Measurements from ENCODE around the gene FASTK.

The FASTK gene

DNA sequence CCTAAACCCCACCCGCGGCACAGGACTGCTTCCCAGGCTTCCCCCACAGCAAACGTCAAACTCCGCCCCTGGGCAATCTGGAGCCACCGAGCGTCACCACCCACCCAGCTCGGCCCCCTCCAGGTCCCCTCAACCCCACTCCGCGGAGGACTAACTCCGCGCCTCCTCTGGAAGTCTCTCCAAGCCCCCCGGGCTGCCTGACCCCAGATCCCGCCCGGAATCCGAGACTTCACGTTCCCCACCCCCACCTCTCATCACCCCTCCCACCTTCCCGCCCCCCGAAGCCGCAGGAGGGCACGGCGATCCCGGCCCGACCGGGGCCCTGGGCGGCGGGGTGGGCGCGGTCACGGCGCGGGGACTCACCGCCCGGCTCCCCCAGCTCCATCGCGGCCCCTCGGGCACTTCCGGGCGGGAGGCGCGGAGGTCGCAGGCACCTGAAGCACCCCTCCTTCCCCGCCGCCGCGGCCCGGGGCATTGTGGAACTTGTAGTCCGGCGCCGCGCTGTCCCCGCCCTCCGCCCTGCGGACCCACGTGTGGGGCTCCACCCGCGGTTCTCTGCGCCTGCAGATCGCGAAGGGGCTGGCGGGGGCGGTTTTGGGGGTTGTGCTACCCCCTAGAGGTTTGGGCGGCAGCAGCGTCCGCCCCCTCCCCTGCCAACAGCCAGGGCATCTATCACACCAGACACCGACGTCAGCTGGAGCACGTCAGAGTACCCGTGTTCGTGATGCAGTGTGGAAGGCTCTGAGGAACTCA is 2.6 kb upstream of the FASTK start, which contains the start of gene TMUB1:
Gene TMUB1 (minus strand): TSS at position 423 of the 753 bp plus-strand sequence. CDS start 930 bp downstream, outside the sequence.
- DNase-seq (ENCODE audit: low spot score), result peak; percentile 92
- TF ChIP-seq, protein P1, sequence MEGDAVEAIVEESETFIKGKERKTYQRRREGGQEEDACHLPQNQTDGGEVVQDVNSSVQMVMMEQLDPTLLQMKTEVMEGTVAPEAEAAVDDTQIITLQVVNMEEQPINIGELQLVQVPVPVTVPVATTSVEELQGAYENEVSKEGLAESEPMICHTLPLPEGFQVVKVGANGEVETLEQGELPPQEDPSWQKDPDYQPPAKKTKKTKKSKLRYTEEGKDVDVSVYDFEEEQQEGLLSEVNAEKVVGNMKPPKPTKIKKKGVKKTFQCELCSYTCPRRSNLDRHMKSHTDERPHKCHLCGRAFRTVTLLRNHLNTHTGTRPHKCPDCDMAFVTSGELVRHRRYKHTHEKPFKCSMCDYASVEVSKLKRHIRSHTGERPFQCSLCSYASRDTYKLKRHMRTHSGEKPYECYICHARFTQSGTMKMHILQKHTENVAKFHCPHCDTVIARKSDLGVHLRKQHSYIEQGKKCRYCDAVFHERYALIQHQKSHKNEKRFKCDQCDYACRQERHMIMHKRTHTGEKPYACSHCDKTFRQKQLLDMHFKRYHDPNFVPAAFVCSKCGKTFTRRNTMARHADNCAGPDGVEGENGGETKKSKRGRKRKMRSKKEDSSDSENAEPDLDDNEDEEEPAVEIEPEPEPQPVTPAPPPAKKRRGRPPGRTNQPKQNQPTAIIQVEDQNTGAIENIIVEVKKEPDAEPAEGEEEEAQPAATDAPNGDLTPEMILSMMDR (IDR thresholded peaks at IDR 0.05; ENCODE audit: extremely low read depth, missing control alignments), result no peak

DNA sequence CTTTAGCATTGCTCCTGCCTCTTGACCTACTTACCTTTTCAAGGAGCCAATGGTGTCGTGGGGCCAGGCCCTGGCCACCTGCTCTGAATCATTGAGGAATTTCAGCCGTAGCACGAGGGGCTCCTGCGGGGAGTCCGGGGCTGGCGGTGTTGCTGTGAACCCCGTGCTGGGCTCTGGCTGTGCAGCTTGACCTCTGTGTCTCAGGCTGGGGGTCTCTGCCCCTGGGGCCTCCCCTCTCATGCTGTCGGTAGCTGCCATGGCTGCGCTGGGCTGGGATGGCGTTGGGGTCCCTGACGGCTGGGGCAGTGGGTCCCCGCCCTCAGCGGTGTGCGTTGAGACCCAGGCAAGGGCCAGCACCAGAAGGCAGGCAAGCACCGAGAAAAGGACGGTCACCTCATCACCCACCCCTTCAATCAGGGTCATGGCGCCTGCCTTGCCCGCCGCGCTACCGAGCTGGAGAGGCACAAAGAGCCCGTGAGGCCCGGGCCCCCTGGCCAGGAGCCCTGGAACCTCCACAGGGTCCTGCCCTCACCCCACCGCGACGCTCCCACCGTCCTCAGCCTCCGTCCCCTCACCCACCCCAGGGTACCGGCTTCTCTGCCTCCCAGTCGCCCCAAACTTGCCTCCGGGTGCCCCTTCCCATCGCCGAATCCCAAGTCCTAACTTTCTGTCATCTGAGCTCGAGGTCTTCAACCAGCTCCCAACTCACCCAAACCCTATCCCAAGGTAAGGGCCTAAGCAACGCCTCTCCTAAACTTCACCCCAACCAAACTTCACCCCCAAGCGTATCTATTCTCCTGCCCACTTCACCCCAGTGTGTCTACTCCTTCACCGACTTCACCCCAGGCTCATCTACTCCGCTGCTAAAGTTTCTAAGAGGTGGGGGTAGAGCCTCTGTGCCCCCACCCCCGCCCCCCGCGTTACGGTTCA is 1.8 kb upstream of the FASTK start:
- no peak for DNase-seq (ENCODE audit: low spot score)
- TF ChIP-seq, protein P1 (IDR thresholded peaks at IDR 0.05; ENCODE audit: extremely low read depth, missing control alignments), result no peak

DNA sequence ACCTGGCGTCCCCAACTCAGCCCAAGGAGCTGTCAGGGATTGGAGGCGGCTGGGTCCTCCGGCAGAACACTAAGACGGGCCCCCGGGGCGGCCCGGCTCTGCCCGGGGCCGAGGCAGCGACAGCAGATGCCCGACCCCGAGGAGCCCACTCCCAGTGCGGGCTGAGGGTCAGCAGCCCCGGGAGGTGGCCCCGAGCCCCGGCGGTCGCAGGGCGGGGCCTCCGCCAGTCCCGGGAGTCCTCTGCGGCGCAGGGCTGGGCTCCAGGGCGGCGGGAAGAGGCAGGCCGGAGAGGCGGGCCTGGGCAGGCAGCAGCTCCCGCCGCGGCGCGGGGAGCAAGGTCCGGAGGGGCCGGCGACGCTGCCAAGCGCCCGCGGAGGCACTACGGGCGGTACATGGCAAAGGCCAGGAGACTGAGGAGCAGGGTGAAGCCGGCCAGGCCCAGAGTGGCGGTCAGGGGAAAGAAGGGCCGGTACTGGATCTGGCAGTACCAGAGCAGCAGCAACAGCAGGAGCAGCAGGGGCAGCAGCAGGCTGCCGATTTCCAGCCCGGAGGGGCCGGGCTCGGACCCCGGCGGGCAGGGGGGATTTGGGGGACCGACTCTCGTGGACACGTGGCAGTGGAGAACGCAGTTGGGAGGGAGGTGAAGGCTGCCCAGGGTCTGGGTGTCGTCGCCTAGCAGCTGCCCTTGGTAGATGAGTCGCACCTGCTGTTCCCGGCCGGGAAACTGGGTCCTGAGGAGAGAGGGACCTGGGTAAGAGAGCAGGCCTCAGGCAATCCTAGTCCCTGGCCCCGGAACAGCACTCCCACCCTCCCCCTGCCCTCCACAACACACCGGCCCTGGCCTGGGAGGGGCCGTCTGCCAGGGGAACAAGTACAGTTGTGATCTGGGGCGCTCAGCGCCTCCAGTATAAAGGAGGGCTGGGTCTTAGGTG is 827 bp upstream of the FASTK start:
- DNase-seq (ENCODE audit: low spot score), result no peak

DNA sequence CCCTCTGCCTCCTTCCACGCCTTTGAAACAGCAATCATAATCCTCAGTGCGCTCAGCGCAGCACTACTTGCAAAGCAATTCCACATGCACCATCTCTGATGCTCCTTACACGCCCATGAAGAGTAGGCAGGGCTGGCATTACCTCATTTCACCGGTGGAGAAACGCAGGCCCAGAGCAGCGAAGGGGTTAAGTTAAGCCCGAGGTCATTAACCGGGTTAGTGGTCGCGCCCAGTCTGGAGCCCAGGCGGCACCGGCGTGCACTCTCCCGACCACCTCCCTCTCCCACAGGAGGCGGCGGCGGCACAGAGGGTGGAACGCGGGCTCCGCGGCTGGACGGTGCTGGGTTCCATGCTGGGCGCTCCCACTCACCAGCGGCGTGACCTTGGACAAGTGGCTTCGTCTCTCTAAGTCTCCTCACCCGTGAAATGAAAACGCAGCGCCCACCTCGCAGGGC is 515 bp downstream of the FASTK start:
- no peak for DNase-seq (ENCODE audit: low spot score)
- TF ChIP-seq, protein P1 (IDR thresholded peaks at IDR 0.05; ENCODE audit: extremely low read depth, missing control alignments), result no peak

More for the DNA sequence above, 827 bp upstream of the FASTK start:
- TF ChIP-seq, protein P1 (IDR thresholded peaks at IDR 0.05; ENCODE audit: extremely low read depth, missing control alignments), result no peak

DNA sequence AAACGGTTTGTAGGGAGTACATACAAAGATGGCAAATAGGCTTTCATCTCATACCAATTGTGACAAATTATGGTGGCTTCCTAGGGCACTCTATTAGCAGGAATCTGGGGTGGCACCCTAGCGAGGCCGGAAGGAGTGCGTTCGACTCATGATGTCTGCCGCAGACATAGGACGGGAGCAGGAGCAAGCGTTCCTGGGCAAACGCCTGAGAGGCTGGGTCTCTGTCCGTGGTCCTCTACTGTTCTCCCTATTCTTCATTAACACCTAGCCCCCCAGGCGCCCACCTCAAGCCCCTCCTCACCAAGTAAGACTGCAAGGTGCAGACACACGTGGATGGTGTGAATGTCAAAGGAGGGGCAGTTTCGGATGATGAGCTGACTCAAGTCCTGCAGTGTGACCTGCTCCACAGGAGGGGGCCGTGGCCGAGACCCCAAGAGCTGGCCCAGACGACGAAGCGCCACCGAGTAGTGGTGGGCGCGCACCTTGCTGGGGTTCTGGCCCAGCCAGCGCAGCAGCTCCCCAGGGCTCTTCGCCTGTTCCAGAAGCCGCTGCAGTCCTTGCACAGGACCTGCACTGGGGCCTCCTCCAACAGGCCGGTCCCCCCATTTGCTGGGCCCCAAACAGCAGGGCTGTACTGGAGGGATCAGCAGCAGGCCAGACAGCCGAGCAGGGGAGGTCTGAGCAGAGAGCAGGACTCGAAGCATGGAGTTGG is 1.3 kb downstream of the FASTK start:
- DNase-seq (ENCODE audit: low spot score), result no peak
- TF ChIP-seq, protein P1 (IDR thresholded peaks at IDR 0.05; ENCODE audit: extremely low read depth, missing control alignments), result no peak

DNA sequence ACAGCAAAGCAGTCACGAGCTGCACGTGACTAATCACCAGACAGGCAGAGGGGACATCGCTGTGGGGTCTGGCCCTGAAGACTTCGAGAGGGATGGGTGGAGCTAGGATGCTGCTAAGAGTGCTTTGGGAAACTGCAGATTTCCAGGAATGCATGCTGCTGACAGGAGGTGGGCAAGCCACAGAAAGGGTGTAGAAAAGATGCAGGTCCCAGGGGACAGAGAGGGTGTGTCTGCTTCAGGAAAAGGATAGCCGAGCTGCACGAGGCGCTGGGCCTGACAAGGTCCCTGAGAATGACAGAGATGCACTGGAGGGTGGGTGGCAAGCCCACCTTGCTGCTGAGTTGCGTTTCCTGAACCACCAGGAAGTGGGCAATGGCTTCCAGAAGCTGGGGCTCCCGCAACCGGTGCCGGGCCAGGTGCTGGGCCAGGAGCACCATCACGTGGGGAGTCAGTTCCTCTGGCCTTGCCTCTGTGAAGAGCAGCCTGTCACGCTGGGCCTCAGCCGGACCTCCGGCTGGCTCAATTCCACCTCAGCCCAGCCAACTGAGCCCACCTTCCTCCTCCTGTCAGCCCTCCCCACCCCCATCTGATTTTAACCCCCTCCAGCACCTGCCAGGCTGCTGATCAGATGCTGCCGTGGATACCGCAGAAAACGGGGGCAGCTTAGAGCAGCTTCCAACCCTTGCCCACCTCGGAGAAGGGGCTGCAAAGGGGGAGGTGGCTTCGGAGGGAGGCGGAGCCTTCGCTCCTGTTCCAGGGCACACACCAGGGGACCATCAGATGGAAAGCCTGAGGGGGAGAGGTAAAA is 2.2 kb downstream of the FASTK start:
- DNase-seq (ENCODE audit: low spot score), result no peak
- TF ChIP-seq, protein P1 (IDR thresholded peaks at IDR 0.05; ENCODE audit: extremely low read depth, missing control alignments), result no peak

Measured in GM20000 (cell line).